Transverse colon (tissue), 4 donors: ENCODE results near the gene NFKB1.

ENCODE experiments used
- EP300 ChIP-seq: sonication (generic); formaldehyde crosslinking; IDR thresholded peaks from one replicate; pipeline ENCODE4 v1.6.1; 2017; ENCODE audit warnings: antibody characterized with exemption, low read depth
- POLR2A ChIP-seq: fragments of 450-650 bp; IDR thresholded peaks from one replicate; pipeline ENCODE4 v1.6.1; 2016; ENCODE audit warnings: antibody characterized with exemption, mild to moderate bottlenecking, moderate library complexity
- POLR2AphosphoS5 ChIP-seq, 3 donors: sonication (generic); formaldehyde crosslinking; IDR thresholded peaks; one replicate each; pipeline ENCODE4 v1.6.1; 2016; ENCODE audit warnings: antibody characterized with exemption in 3 of 3
- TF ChIP-seq, protein P1 (sequence below), 5 experiments: fragments of 200-600 bp in 3 of 5; fragments of 450-650 bp in 2 of 5; sonication (generic) in 3 of 5; IDR thresholded peaks; 1 replicate in 2 of 5; 2 replicates in 3 of 5; pipeline ENCODE4 v1.5.1; 2016 to 2017; ENCODE audit warnings: antibody characterized with exemption in 5 of 5, inconsistent platforms in 3 of 5, mild to moderate bottlenecking in 2 of 5, moderate library complexity in 1 of 5

DNA sequence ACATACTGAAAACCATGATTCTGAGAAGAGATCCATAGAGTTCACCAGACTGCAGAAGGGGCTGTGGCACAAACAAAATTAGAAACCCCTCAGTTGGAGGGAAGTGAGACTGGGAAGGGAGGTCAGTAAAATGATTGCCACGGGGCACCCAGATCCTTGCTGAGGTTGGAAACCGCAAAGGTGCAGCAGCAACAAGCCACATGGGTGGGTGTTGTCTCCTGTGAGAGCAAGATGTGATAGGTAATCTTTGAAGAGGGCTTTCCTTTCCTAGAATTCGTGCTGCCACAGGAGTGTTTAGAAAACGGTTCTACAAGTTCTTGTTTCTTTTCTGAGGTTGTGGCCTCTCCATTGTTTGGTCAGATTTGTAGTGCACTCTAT, 85.5 kb downstream of the NFKB1 start:
- TF ChIP-seq POLR2AphosphoS5 (IDR thresholded peaks at IDR 0.05) (no peak), POLR2A (no peak), EP300 (no peak)
- TF ChIP-seq, protein P1, sequence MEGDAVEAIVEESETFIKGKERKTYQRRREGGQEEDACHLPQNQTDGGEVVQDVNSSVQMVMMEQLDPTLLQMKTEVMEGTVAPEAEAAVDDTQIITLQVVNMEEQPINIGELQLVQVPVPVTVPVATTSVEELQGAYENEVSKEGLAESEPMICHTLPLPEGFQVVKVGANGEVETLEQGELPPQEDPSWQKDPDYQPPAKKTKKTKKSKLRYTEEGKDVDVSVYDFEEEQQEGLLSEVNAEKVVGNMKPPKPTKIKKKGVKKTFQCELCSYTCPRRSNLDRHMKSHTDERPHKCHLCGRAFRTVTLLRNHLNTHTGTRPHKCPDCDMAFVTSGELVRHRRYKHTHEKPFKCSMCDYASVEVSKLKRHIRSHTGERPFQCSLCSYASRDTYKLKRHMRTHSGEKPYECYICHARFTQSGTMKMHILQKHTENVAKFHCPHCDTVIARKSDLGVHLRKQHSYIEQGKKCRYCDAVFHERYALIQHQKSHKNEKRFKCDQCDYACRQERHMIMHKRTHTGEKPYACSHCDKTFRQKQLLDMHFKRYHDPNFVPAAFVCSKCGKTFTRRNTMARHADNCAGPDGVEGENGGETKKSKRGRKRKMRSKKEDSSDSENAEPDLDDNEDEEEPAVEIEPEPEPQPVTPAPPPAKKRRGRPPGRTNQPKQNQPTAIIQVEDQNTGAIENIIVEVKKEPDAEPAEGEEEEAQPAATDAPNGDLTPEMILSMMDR (IDR thresholded peaks at IDR 0.05), result no peak
